ENCODE data around the gene TMEM98.
"Not testable (repeated sequence)": the region's sequence is repeated elsewhere in the genome, so short reads cannot be mapped to it uniquely, and the experiment has no call there.

- not testable (repeated sequence) for TF ChIP-seq POLR2AphosphoS5 (IDR thresholded peaks at IDR 0.05)
- TF ChIP-seq, protein P1, sequence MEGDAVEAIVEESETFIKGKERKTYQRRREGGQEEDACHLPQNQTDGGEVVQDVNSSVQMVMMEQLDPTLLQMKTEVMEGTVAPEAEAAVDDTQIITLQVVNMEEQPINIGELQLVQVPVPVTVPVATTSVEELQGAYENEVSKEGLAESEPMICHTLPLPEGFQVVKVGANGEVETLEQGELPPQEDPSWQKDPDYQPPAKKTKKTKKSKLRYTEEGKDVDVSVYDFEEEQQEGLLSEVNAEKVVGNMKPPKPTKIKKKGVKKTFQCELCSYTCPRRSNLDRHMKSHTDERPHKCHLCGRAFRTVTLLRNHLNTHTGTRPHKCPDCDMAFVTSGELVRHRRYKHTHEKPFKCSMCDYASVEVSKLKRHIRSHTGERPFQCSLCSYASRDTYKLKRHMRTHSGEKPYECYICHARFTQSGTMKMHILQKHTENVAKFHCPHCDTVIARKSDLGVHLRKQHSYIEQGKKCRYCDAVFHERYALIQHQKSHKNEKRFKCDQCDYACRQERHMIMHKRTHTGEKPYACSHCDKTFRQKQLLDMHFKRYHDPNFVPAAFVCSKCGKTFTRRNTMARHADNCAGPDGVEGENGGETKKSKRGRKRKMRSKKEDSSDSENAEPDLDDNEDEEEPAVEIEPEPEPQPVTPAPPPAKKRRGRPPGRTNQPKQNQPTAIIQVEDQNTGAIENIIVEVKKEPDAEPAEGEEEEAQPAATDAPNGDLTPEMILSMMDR (IDR thresholded peaks at IDR 0.05), result not testable (repeated sequence)
Measured at GRCh38 chr17:32987868-32988267, 59.9 kb downstream of the TMEM98 start.
